Activated CD8-positive, alpha-beta memory T cell treated with anti-CD3 and anti-CD28 coated beads, Interleukin-2, amount 50 U/mL, for 4 hours (primary cell): ENCODE results near the gene CTTNBP2.

ENCODE experiments used
- DNase-seq: peaks from one replicate; pipeline ENCODE4 v3.0.0-alpha.2; 2020

CTTNBP2 gene

GRCh38 chr7:117679120-117679519 is 194.1 kb downstream of the CTTNBP2 start:
- DNase-seq, result no peak

- DNase-seq, result no peak
These were observed 197.5 kb downstream of the CTTNBP2 start for GRCh38 chr7:117675497-117676435.

- DNase-seq, result no peak
These were observed 198.6 kb downstream of the CTTNBP2 start for GRCh38 chr7:117674617-117675016.

GRCh38 chr7:117673839-117674238 is 199.4 kb downstream of the CTTNBP2 start:
- no peak for DNase-seq

- DNase-seq, result no peak
These were observed 199.9 kb downstream of the CTTNBP2 start for GRCh38 chr7:117673367-117673766.

- no peak for DNase-seq
These were observed 200.8 kb downstream of the CTTNBP2 start for GRCh38 chr7:117672453-117672852.

GRCh38 chr7:117669818-117670217 is 203.4 kb downstream of the CTTNBP2 start:
- no peak for DNase-seq

GRCh38 chr7:117667456-117667855 is 205.8 kb downstream of the CTTNBP2 start:
- DNase-seq, result no peak

GRCh38 chr7:117666689-117667088 is 206.6 kb downstream of the CTTNBP2 start:
- no peak for DNase-seq

- no peak for DNase-seq
These were observed 207.2 kb downstream of the CTTNBP2 start for GRCh38 chr7:117666031-117666430.

- DNase-seq, result no peak
These were observed 207.9 kb downstream of the CTTNBP2 start for GRCh38 chr7:117665368-117665767.

GRCh38 chr7:117664047-117664446 is 209.2 kb downstream of the CTTNBP2 start:
- no peak for DNase-seq

- no peak for DNase-seq
These were observed 211.9 kb downstream of the CTTNBP2 start for GRCh38 chr7:117661328-117661727.
